Right atrium auricular region (tissue), 2 donors: ENCODE data around the gene TMUB1. TPM values are rescaled to one million over a fixed set of nuclear protein-coding genes. Genes with fewer than 3 reads are reported as not detected.

Source experiments
- DNase-seq: peaks from one replicate; pipeline ENCODE4 v3.0.0-alpha.2; 2019; ENCODE audit warnings: low spot score
- H3K27ac ChIP-seq, 2 donors: fragments of 200-600 bp; sonication (generic); 1 replicate in 1 of 2; 2 replicates in 1 of 2; pipeline ENCODE4 v1.5.1; 2016 to 2019
- H3K27me3 ChIP-seq, 2 donors: fragments of 200-600 bp; sonication (generic); one replicate each; pipeline versions ENCODE4 v1.5.1 to v1.6.0; 2017 to 2019
- H3K36me3 ChIP-seq: fragments of 200-600 bp; sonication (generic); one replicate; pipeline ENCODE4 v1.5.1; 2016
- H3K4me1 ChIP-seq, 2 donors: fragments of 200-600 bp; sonication (generic); one replicate each; pipeline versions ENCODE4 v1.5.1 to v1.6.0; 2017 to 2019
- H3K4me3 ChIP-seq, 2 donors: fragments of 200-600 bp; sonication (generic); 1 replicate in 1 of 2; 2 replicates in 1 of 2; pipeline ENCODE4 v1.5.1; 2017 to 2019; ENCODE audit warnings: mild to moderate bottlenecking in 1 of 2, moderate library complexity in 1 of 2
- H3K9me3 ChIP-seq, 2 donors: fragments of 200-600 bp; sonication (generic); one replicate each; pipeline ENCODE4 v1.5.1; 2019
- CTCF ChIP-seq, 2 donors: fragments of 200-600 bp; sonication (generic); IDR thresholded peaks; one replicate each; pipeline ENCODE4 v1.5.1; 2019; ENCODE audit warnings: antibody characterized with exemption in 2 of 2
- total RNA-seq, 2 donors: library from RNA; depleted of rRNA; stranded (reverse); fragments of >200 nt; gene quantifications; one replicate each; pipeline ENCODE4 v1.1.0, GENCODE V29; 2016

Gene TMUB1
- total RNA-seq, 2 donors from 2014 or later = 28.0 to 53.6 TPM

- Histone ChIP-seq H3K9me3 (no peaks in the 10 kb centered on the region), H3K4me1 (peaks cover 0 to 23% of the 10 kb centered on the region in 2 donors), H3K36me3 (peaks cover 4% of the 10 kb centered on the region), H3K27ac (no peak overlapping the region), H3K4me3 (no peak overlapping the region), H3K27me3 (no peaks in the 10 kb centered on the region)
- no peak for TF ChIP-seq CTCF (IDR thresholded peaks at IDR 0.05)
- DNase-seq = no peak
Observed at GRCh38 chr7:151103973-151104372, 20.7 kb upstream of the TMUB1 start.

GRCh38 chr7:151102991-151103390 lies 19.7 kb upstream of the TMUB1 start:
- no peaks in the 10 kb centered on the region for H3K9me3 ChIP-seq

GRCh38 chr7:151101621-151102396 lies 18.5 kb upstream of the TMUB1 start:
- Histone ChIP-seq H3K27me3 (no peaks in the 10 kb centered on the region), H3K27ac (no peak overlapping the region), H3K36me3 (peaks cover 4% of the 10 kb centered on the region), H3K4me3 (no peak overlapping the region), H3K4me1 (peaks cover 0 to 23% of the 10 kb centered on the region in 2 donors), H3K9me3 (no peaks in the 10 kb centered on the region)
- no peak for DNase-seq
- TF ChIP-seq CTCF (IDR thresholded peaks at IDR 0.05) = no peak

More at GRCh38 chr7:151102991-151103390, 19.7 kb upstream of the TMUB1 start:
- H3K4me1 ChIP-seq = peaks cover 0 to 23% of the 10 kb centered on the region in 2 donors
- no peak for DNase-seq
- no peak for TF ChIP-seq CTCF (IDR thresholded peaks at IDR 0.05)
- no peak overlapping the region for H3K27ac ChIP-seq
- peaks cover 4% of the 10 kb centered on the region for H3K36me3 ChIP-seq
- no peak overlapping the region for H3K4me3 ChIP-seq
- no peaks in the 10 kb centered on the region for H3K27me3 ChIP-seq

- H3K27me3 ChIP-seq = no peaks in the 10 kb centered on the region
- peaks cover 4% of the 10 kb centered on the region for H3K36me3 ChIP-seq
- H3K4me3 ChIP-seq = no peak overlapping the region
- no peak for TF ChIP-seq CTCF (IDR thresholded peaks at IDR 0.05)
- no peak for DNase-seq
- peaks cover 0 to 23% of the 10 kb centered on the region in 2 donors for H3K4me1 ChIP-seq
- H3K27ac ChIP-seq = no peak overlapping the region
- H3K9me3 ChIP-seq = no peaks in the 10 kb centered on the region
Observed at GRCh38 chr7:151100921-151101320, 17.6 kb upstream of the TMUB1 start.

- no peak for TF ChIP-seq CTCF (IDR thresholded peaks at IDR 0.05)
- Histone ChIP-seq H3K9me3 (no peaks in the 10 kb centered on the region), H3K4me1 (peaks cover 0 to 23% of the 10 kb centered on the region in 2 donors), H3K4me3 (no peak overlapping the region), H3K36me3 (peaks cover 2% of the 10 kb centered on the region), H3K27me3 (no peaks in the 10 kb centered on the region), H3K27ac (no peak overlapping the region)
- no peak for DNase-seq
Observed at GRCh38 chr7:151099486-151100211, 16.4 kb upstream of the TMUB1 start.
